Neural cell (in vitro differentiated cells): ENCODE results near the gene METTL26.

Source experiments
- CTCF ChIP-seq: fragments of 450-650 bp; IDR thresholded peaks from 2 replicates; pipeline ENCODE4 v1.5.1; 2014; ENCODE audit warnings: antibody characterized with exemption, mild to moderate bottlenecking, moderate library complexity; ENCODE audit not compliant: poor library complexity, severe bottlenecking
- EP300 ChIP-seq: fragments of 450-650 bp; conservative IDR thresholded peaks from 2 replicates; pipeline ENCODE4 v1.6.1; 2014; ENCODE audit warnings: antibody characterized with exemption, mild to moderate bottlenecking, moderate library complexity; ENCODE audit not compliant: poor library complexity, severe bottlenecking
- MXI1 ChIP-seq: fragments of 450-650 bp; conservative IDR thresholded peaks from 2 replicates; pipeline ENCODE4 v1.6.1; 2014; ENCODE audit warnings: antibody characterized with exemption, mild to moderate bottlenecking; ENCODE audit not compliant: poor library complexity, severe bottlenecking
- POLR2AphosphoS5 ChIP-seq: IDR thresholded peaks from 2 replicates; pipeline ENCODE4 v1.6.1; 2012
- RAD21 ChIP-seq: fragments of 450-650 bp; conservative IDR thresholded peaks from 2 replicates; pipeline ENCODE4 v1.6.1; 2014; ENCODE audit warnings: antibody characterized with exemption, mild to moderate bottlenecking, moderate library complexity
- SMC3 ChIP-seq: fragments of 450-650 bp; conservative IDR thresholded peaks from 2 replicates; pipeline ENCODE4 v1.6.1; 2014; ENCODE audit warnings: antibody characterized with exemption, mild to moderate bottlenecking, moderate library complexity; ENCODE audit not compliant: poor library complexity
- TAF1 ChIP-seq: IDR thresholded peaks from 2 replicates; pipeline ENCODE4 v1.6.1; 2012; ENCODE audit warnings: low read depth

- no peak for TF ChIP-seq POLR2AphosphoS5
- no peak for TF ChIP-seq CTCF
- TF ChIP-seq TAF1, result no peak
- TF ChIP-seq EP300, result no peak
- TF ChIP-seq SMC3, result no peak
- TF ChIP-seq MXI1, result no peak
- no peak for TF ChIP-seq RAD21
These were observed 35.4 kb upstream of the METTL26 start for GRCh38 chr16:671353-672131.
